GM19099 (cell line): ENCODE data around the gene LHFPL6.

Source experiments
- POLR2A ChIP-seq: IDR thresholded peaks from 3 replicates; pipeline ENCODE4 v1.6.1; 2011; ENCODE audit warnings: low read depth; ENCODE audit not compliant: insufficient read length; ENCODE audit errors: extremely low read depth

LHFPL6 gene

GRCh38 chr13:39600766-39601165 lies 2.2 kb downstream of the LHFPL6 start:
- TF ChIP-seq POLR2A: no peak

GRCh38 chr13:39599842-39600241 lies 3.2 kb downstream of the LHFPL6 start:
- TF ChIP-seq POLR2A: no peak

DNA sequence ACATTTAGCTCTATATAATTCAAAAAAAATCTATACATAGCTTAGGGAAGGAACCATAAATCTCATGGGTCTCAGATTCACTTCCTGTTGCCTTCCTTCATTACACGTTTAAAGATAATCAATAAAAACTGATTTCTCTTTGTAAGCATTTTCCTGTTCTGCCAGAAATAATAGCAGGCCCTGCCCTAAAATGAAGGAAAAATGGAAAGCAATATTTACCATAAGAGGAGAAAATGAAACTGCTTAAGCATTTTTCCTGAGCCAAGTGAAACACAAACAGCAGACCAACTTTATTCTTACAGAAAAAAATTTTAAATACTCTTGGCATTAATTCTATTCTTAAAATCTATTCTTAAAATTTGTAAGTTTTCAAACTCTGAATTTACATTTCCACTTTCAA lies 4.0 kb downstream of the LHFPL6 start:
- no peak for TF ChIP-seq POLR2A

DNA sequence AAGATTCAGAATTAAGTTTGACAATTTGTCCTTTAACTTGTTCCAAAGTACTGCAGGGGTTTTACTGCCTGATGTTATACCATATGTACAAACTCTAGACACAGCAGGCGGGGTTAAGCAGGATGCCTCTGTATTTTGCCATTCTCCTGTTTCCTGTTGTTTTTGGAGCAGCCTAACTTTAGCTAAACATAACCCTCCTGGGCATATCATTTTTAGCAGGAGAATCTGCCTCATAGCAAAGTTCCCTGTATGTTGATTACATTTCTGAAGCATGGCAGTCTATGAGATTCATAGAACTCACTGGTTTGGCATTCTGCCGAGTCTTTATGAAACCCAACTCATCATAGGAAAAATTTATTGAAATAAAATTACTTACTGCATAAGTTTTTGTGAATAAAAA lies 5.2 kb downstream of the LHFPL6 start:
- TF ChIP-seq POLR2A: no peak

DNA sequence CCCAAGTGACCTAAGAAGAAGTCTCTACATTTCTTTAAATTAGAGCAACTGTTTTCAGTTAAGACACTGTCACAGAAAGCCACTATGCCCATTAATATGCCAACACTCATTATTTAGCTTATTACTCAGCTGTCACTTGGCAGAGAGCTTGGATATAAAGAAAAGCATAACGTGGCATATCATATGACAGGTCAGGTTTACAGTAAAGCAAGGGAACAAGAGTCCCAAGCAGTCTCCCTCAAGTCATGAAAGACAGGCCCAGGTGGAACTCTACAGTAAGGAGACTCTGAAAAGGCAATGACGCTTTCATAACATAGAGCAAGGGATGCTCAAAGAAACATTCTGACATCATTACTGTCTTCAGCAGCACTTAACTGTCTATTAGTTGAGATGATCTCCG lies 6.3 kb downstream of the LHFPL6 start:
- TF ChIP-seq POLR2A: no peak

- TF ChIP-seq POLR2A: no peak
Measured at GRCh38 chr13:39596176-39596575, 6.8 kb downstream of the LHFPL6 start.

- TF ChIP-seq POLR2A: no peak
Measured at GRCh38 chr13:39590466-39591036, 12.4 kb downstream of the LHFPL6 start.

- no peak for TF ChIP-seq POLR2A
Measured at GRCh38 chr13:39588384-39588783, 14.6 kb downstream of the LHFPL6 start.

GRCh38 chr13:39587939-39588338 lies 15.1 kb downstream of the LHFPL6 start:
- no peak for TF ChIP-seq POLR2A

GRCh38 chr13:39586958-39587605 lies 15.9 kb downstream of the LHFPL6 start:
- no peak for TF ChIP-seq POLR2A

- TF ChIP-seq POLR2A: no peak
Measured at GRCh38 chr13:39586151-39586550, 16.8 kb downstream of the LHFPL6 start.

DNA sequence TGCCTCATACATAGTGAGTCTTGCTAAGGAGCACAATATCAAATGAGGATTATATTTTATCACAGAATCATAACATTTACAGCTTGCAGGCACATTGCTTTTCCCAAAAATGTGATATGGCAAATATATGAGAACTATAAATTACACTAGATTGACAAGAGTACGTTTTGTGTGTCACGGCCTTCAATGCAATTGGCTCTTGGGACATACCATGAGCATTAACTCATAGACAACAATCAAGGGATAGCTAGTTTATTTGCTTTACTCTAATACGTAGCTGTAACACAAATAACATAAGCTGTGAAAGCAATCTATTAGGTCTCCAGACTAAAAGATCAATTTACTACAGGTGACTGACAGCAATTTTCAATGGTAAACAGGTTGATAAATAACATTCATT lies 17.8 kb downstream of the LHFPL6 start:
- TF ChIP-seq POLR2A: no peak

DNA sequence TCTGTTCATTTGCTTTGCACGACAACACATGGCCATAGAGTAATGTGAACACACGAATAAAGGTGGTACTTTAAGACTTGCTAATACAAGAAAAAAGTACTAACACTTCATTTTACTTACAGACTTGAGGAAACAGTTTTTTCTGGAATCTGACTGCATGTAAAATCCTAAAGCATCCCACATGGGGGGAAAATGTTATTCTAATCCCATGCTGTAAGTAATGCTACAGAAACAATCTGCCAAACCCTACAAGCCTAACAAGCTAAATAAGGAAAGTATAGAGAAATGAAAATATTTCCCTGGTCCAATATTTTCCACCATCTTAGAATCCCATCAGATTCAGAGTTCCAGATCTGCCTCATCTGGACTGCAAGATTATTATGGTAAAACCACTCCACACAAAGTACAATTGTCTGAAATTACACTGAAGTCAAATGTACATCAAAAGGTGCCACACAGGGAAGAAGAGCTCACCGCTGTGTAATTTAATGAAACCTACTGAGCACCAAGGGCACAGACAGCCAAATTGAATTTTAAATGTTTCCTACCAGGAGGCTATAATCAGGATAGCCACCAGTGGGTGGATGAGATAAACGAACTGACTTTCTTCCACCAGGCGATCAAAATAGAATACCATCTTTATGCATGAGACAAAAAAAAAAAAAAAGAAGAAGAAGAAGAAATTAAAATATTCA lies 22.0 kb downstream of the LHFPL6 start:
- TF ChIP-seq POLR2A: no peak

DNA sequence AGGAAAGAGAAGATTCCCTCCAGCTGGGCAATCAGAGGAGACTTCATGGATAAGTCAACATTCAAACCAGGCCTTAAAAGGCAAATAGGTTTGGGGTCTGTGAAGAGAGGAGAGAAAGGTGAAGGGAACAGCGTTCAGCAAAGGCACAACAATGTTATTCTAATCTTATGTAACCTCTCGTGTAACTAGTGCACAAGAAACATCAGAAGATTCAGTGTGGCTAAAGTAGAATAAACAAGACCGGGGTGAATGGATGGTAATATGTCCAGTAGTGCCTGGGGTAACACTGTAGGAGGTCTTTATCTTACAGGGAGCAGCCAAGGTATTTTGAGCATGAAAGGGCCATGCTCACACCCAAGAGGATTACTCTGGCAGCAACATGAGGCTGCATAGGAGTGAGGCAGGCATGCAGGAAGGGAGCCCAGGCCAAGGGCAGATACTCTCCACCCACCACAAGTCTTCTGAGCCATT lies 24.1 kb downstream of the LHFPL6 start:
- no peak for TF ChIP-seq POLR2A

DNA sequence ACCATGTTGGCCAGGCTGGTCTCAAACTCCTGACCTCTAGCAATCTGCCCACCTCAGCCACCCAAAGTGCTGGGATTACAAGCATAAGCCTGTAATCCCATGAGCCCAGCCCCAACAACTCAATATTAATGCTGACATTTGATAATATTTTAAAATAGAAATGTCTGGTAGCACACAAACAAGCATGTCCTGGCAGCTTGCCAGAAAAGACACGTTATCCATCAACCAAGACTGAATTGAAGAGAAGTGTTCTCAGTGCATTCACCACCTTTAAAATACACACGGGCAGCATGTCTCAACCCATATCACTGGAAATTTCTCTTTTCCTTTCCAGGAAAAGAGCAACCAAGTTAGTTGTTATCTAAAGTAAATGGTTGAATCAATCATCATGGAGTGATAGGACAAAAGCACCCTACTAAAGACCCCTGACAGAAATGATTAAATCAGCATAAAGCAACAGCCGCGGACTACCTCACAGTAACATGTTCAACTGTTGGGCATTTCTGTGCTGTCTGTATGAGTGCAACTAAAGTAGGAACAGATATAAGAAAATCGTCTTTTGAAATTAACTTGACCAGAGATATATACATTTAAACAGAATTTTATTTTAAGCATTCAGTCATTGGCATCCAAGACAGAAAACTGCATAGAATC lies 25.0 kb downstream of the LHFPL6 start:
- TF ChIP-seq POLR2A: no peak

DNA sequence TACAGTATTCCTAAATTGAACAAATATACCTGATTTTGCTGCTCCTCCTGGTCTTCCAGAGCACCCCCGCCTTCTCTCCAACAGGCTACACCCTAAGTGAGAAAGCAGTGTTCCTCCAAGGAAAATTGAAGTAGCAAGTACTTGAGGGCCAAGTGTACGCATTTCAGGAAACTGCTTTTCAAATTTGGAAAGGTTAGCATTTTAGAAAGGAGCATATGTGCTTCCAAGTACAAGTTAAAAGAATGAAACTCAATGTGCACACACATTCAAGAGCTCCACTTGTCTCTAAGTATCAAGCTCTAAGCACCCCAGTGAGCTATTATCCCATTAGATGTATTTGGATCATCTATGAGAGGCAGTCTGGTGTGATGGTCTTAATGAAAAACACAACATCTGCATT lies 25.8 kb downstream of the LHFPL6 start:
- no peak for TF ChIP-seq POLR2A

- TF ChIP-seq POLR2A: no peak
Measured at GRCh38 chr13:39575641-39576238, 27.3 kb downstream of the LHFPL6 start.
